ENCODE measurements around the gene ABHD3. TPM values are rescaled to one million over a fixed set of nuclear protein-coding genes. Genes with fewer than 3 reads are reported as not detected.

ABHD3 gene
- total RNA-seq, 1 donor from 2014 or later = 21.1 TPM

DNA sequence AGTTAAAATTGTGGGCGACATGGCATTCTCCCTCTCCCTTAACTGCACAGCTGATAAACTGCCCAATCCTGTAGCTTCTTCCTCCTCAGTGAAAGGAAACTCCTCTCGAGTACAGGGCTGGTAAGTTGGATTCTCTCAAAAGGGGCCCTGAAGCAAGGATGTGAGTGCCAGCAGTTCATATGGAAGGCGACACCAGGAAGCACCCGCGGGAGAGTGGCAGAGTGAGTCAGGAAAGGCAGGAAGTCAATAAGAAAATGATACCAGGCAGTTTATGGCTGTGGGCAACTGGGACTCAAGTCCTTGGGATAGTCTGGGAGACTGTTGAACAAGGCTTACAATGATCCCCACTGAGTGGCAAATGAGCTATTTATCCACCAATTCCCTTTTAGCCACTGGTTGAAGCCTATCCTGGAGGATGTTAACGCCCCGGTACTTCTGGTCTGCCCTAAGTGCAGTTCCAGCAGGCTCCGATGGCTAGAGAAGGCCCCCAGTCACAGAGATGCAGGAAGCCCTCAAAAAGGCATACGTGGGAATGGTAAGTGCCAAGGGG lies 34.8 kb downstream of the ABHD3 start:
- no peaks in the 10 kb centered on the region for H3K9me3 Mint-ChIP-seq
- H3K27me3 Mint-ChIP-seq (ENCODE audit: low read depth) = no peaks in the 10 kb centered on the region
- TF ChIP-seq, protein P1, sequence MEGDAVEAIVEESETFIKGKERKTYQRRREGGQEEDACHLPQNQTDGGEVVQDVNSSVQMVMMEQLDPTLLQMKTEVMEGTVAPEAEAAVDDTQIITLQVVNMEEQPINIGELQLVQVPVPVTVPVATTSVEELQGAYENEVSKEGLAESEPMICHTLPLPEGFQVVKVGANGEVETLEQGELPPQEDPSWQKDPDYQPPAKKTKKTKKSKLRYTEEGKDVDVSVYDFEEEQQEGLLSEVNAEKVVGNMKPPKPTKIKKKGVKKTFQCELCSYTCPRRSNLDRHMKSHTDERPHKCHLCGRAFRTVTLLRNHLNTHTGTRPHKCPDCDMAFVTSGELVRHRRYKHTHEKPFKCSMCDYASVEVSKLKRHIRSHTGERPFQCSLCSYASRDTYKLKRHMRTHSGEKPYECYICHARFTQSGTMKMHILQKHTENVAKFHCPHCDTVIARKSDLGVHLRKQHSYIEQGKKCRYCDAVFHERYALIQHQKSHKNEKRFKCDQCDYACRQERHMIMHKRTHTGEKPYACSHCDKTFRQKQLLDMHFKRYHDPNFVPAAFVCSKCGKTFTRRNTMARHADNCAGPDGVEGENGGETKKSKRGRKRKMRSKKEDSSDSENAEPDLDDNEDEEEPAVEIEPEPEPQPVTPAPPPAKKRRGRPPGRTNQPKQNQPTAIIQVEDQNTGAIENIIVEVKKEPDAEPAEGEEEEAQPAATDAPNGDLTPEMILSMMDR (conservative IDR thresholded peaks at IDR 0.05) = no peak
- no peak overlapping the region for H3K4me3 Mint-ChIP-seq
- peaks cover 9% of the 10 kb centered on the region for H3K4me1 Mint-ChIP-seq
- no peaks in the 10 kb centered on the region for H3K36me3 Mint-ChIP-seq (ENCODE audit: low read depth)
- no peak for DNase-seq (ENCODE audit: low read depth, low spot score)
- H3K27ac Mint-ChIP-seq (ENCODE audit: unreplicated experiment) = no peak overlapping the region

DNA sequence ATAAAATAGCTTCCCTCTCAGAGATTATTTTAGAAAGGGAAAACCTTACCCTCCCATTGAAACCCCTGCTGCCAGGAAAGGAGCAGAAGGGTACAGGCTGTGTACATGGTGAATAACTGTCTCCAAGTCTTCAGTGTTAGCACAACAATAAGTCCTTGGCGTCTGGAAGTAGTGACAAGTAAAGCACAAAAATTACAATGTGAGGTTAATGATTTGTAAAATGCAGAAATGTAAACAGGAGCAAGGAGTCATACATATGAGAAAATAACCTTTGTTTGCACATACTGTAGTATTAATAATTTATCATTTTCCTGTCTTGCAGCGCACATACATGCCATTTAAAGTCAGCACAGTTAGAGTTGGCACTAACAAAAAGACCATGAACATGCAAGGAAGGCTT lies 40.5 kb downstream of the ABHD3 start:
- Mint-ChIP-seq H3K27me3 (ENCODE audit: low read depth) (no peaks in the 10 kb centered on the region), H3K4me1 (peaks cover 5% of the 10 kb centered on the region), H3K9me3 (no peaks in the 10 kb centered on the region), H3K36me3 (ENCODE audit: low read depth) (peaks cover 3% of the 10 kb centered on the region), H3K27ac (ENCODE audit: unreplicated experiment) (no peak overlapping the region), H3K4me3 (no peak overlapping the region)
- TF ChIP-seq, protein P1 (conservative IDR thresholded peaks at IDR 0.05) = no peak
- no peak for DNase-seq (ENCODE audit: low read depth, low spot score)

DNA sequence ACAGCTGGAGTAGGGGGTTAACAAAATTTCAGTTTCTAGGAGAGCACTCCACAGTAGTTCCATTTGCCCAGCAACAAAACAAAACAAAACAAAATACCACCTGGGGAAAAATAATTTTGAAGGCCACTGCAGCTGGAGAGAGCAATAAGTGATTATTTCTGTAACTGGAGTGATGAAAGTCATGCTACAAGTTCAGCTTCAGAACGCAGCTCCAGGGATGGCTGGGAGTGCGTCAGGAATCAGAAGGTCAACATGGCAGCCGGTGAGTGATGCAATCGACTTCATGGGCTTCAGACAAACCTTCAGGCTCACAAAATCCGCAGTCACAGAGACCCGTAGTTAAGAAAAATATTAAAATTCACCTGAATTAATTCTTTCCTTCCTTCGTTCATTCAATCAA lies 41.0 kb downstream of the ABHD3 start:
- Mint-ChIP-seq H3K27ac (ENCODE audit: unreplicated experiment) (no peak overlapping the region), H3K4me3 (no peak overlapping the region), H3K36me3 (ENCODE audit: low read depth) (peaks cover 3% of the 10 kb centered on the region), H3K27me3 (ENCODE audit: low read depth) (no peaks in the 10 kb centered on the region), H3K4me1 (peaks cover 5% of the 10 kb centered on the region), H3K9me3 (no peaks in the 10 kb centered on the region)
- no peak for DNase-seq (ENCODE audit: low read depth, low spot score)
- TF ChIP-seq, protein P1 (conservative IDR thresholded peaks at IDR 0.05) = no peak

DNA sequence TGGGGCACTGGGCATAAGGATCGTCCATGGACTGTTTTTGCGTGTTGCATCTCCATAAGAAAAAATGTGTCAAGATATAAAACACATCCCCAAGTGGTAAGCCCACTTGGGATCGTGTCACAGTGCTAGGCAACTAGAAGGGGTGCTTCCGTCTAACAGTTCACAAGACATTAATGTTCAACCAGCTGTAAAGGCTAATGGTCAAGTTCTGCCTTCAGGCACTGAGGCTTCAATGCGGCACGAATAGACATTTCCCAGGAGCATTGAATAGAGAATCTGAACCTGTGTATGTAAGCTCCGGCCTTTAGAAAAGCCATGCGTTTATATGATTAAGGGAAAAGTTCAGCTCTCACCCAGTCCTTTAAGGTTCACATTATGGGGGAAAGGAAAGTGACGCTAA lies 42.0 kb downstream of the ABHD3 start:
- no peak overlapping the region for H3K4me3 Mint-ChIP-seq
- TF ChIP-seq, protein P1 (conservative IDR thresholded peaks at IDR 0.05) = no peak
- H3K27me3 Mint-ChIP-seq (ENCODE audit: low read depth) = no peaks in the 10 kb centered on the region
- peaks cover 3% of the 10 kb centered on the region for H3K36me3 Mint-ChIP-seq (ENCODE audit: low read depth)
- H3K9me3 Mint-ChIP-seq = no peaks in the 10 kb centered on the region
- DNase-seq (ENCODE audit: low read depth, low spot score) = no peak
- peaks cover 5% of the 10 kb centered on the region for H3K4me1 Mint-ChIP-seq
- H3K27ac Mint-ChIP-seq (ENCODE audit: unreplicated experiment) = peak overlapping the region; percentile 40

DNA sequence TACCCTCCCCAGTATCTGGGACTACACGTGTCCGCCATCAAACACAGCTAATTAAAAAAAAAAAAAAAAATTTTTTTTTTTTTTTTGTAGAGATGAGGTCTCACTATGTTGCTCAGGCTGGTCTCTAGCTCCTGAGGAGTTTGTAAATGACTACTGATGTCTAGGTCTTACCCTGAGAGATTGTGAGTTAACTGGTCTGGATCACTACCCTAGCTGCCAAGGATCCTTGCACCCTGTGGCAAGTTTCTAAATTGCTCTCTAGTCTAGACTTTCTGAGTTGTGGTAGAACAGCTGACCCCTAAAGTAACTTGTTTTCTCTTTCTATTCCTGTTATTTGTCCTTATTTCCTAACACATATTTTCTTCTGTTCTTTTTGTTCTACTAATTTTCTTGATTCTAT lies 44.5 kb downstream of the ABHD3 start:
- Mint-ChIP-seq H3K27me3 (ENCODE audit: low read depth) (no peaks in the 10 kb centered on the region), H3K27ac (ENCODE audit: unreplicated experiment) (no peak overlapping the region), H3K9me3 (no peaks in the 10 kb centered on the region), H3K36me3 (ENCODE audit: low read depth) (peaks cover 6% of the 10 kb centered on the region), H3K4me1 (peaks cover 5% of the 10 kb centered on the region), H3K4me3 (no peak overlapping the region)
- no peak for DNase-seq (ENCODE audit: low read depth, low spot score)
- TF ChIP-seq, protein P1 (conservative IDR thresholded peaks at IDR 0.05) = no peak
